SW480 (cell line): ENCODE data around the gene SLC9C1.

ENCODE experiments used
- DNase-seq: peaks from one replicate; pipeline ENCODE4 v3.0.0-alpha.2; 2016; ENCODE audit warnings: low spot score

Gene SLC9C1

DNA sequence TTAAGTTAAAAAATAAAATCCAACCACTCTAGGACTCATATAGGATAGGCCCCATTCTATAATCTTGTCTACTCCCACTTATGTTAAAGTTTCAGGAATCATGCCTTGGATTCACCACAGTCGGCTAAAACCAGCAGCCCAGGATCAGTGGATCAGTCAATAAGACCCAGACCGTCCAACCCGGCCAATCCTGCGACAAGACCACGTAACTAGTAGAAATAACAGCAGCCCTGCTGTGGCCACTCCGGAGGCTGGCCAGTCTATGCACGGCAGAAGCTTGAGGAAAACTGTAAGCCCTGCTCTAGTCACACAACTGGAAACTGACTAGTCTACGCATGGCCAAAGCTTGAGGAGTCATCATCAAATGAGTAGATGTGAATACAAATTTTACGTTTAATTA is 12.8 kb upstream of the SLC9C1 start:
- no peak for DNase-seq

DNA sequence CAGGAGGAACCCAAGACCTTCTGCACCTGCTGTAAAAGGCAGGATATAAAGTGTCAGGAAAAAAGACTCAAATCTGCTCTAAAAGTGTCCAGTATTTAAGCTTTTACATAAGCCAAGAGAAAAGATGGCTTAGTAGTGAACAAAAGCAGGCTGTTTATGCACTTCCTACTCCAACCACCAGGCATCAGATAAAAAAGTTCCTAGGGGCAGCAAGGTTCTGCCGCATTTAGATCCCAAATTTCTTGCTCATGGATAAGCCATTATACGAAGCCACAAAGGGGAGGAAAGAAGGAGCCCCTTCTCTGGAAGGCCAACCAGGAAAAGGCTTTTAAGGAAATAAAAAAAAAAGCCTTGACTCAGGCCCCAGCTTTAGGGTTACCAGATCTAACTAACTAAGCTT is 10.6 kb upstream of the SLC9C1 start:
- DNase-seq, result no peak

- no peak for DNase-seq
These were observed 9.8 kb upstream of the SLC9C1 start for GRCh38 chr3:112303764-112304325.

DNA sequence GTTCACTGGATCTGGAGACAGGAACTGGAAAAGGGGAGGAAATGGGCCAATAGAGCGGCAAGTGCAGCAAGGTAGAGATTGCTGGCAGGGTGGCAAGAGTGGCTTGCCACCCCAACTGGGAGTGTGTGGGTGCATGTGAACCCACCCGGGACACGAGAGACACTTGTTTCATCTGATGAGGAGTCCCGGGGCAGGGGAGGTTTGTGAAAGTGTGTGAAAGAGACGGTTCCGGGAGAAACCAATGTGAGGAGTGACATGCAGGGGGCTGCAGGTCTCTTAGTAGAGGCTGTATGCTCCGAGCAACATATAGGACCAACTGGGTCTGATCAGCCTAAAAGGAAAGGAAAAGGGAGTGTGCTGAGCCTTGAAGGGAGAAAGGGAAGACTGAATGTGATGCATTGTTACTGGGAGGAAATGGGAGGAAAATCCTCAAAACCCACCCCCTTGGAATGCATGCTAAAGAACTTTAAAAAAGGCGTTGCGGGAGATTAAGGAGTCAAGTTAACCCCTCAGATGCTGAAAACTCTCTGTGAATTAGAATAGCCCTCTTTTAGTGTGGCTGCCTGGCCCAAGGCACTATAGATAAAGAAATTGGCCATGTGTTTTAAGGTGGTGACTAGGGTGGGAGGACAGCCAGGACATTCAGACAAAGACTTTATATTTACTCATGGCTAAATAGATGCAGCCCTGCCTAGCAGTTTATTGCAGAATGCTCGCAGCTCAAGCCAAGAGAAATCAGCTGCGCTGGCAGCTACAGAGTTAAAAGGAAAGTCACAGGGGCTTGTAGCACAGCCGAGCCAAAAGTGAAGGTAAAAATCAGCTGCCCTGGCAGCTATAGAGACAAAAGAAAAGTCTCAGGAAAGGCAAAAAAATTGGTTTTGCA is 9.1 kb upstream of the SLC9C1 start:
- no peak for DNase-seq

- no peak for DNase-seq
These were observed 8.3 kb upstream of the SLC9C1 start for GRCh38 chr3:112302150-112302830.

- no peak for DNase-seq
These were observed 4.8 kb upstream of the SLC9C1 start for GRCh38 chr3:112298781-112299180.

GRCh38 chr3:112297714-112298113 is 3.7 kb upstream of the SLC9C1 start:
- DNase-seq, result no peak

DNA sequence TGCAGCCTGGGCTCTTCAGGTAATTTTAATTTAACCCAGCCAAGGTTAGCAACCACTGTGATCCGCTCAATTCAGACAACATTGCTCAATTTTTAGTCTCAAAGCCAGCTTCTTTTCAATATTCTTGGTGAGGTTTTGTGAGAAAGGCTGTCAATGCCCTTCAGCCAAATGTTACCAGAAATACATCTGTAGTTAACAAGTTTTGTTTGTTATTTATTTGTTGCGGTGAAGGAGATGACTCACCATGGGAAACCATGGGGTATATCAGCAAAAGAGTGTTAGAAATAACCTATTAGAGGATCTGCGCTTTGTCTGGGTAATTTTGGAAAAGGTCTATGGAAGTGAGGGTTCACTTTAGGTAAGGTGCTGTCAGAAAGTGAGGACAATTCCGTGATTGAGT is 5.0 kb downstream of the SLC9C1 start:
- DNase-seq, result no peak

DNA sequence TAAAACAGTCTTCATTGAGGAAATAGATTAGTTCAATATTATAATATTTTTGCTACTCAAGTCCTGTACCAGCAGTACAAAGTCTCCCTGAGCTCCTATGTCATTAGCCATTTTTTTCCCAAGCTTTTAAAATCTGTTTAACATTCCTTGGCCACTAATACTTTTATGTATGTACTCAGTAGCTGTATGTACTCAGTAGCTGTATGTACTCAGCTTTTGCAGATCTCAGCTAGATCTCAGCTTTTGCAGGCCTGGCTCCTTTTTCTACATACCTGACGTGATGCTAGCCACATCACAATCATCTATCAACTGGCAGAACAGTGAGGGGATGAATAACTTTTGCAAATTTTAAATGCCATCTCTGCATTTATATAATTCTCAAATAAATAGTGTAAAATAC is 13.8 kb downstream of the SLC9C1 start:
- no peak for DNase-seq

DNA sequence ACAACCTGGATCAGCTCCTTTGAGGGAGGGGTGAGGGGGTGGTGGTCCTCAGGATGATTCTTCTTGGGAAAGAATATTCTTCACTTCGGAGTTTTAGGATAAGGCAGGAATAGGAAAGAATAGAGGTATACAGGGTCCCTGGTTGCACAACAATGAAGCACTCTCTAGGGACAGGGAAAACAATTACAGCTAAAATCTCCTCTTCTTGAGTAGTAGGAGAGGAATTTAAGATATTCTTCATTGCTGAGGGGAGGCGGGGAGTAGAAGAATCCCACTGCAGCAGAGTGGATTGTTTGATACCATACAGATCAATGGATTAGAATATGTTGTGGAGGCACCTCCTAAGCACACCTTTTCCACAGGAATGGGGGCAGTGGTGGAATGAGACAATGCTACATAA is 20.5 kb downstream of the SLC9C1 start:
- no peak for DNase-seq

GRCh38 chr3:112261742-112262141 is 32.3 kb downstream of the SLC9C1 start:
- DNase-seq, result no peak

GRCh38 chr3:112260563-112260962 is 33.5 kb downstream of the SLC9C1 start:
- DNase-seq, result no peak

GRCh38 chr3:112253301-112253971 is 40.6 kb downstream of the SLC9C1 start:
- no peak for DNase-seq

GRCh38 chr3:112247900-112248299 is 46.1 kb downstream of the SLC9C1 start:
- no peak for DNase-seq

DNA sequence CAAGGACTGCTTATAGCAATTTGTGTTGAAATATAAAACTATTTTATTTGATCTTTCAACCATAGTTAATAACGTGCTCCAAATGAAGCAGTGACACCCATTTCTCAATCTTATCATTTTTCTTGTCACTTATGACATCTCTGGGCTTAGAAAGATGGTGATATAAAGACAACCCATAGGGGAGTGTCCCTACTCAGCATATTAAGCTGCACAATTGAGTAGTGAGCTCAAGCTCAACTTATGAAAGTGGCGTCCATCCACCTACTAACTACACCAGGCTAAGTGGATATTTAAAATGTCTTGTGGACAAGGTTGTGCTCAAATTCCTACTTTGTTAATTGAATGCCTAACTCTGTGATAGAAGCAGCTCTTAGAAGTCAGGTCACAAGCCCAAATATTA is 46.7 kb downstream of the SLC9C1 start:
- DNase-seq, result no peak

GRCh38 chr3:112233083-112233482 is 60.9 kb downstream of the SLC9C1 start:
- no peak for DNase-seq

- DNase-seq, result no peak
These were observed 62.3 kb downstream of the SLC9C1 start for GRCh38 chr3:112231727-112232126.

- DNase-seq, result no peak
These were observed 64.0 kb downstream of the SLC9C1 start for GRCh38 chr3:112230033-112230432.

- DNase-seq, result no peak
These were observed 65.2 kb downstream of the SLC9C1 start for GRCh38 chr3:112228786-112229185.

GRCh38 chr3:112200317-112200666 is 93.7 kb downstream of the SLC9C1 start:
- DNase-seq, result no peak

DNA sequence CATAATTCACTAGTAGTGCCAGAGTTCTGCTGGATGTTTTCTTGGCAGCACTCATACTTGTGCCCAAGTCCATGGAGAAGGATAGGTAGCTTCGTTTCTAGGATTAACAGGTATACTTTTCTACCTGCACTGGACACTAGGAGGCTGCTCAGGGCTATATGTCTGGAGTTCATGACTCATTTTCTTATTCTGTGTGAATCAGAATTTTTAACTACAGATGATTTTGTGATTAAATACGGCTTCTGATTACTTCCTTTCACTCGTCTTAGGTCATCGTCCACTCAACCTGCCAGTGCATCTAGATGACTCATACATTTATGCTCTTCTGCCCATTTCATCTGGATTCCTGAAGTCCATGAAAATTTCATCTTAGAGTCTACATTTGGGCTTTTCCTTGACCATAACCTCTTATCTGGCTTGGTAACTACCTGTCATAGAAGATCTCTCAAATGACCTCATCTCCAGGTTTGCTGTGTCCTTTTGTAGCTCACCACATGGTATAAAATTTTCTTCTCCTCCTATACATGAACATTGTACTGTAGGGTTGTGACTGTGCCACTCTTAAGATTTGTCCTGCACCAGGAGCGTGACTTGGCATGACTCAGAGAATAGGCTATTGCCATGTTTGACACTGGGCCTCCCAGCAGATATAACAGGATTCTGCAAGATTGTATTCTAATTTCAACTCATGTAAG is 94.2 kb downstream of the SLC9C1 start:
- DNase-seq, result peak; percentile 5

DNA sequence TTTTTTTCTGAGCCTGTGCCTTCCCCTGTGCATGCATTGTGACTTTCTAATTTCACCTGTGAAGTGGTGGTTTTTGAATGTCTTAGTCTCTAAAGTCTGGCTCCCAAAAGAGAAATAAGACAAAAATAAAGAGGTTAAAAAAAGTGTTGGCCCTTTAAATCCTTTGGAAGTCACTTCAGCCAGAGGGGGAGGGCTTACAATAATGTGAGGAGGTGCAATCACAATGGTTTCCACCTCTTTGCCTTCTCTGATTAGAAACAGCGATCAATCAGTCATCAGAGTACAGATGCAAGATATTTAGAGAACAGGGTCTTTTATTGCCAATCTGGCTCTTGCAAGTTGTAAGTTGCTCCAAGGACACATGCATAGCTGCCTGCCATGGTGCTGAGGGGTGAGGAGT is 96.9 kb downstream of the SLC9C1 start:
- DNase-seq, result no peak
